Thyroid gland (tissue), 4 donors: ENCODE data around the gene PXN. TPM values are rescaled to one million over a fixed set of nuclear protein-coding genes. Genes with fewer than 3 reads are reported as not detected.

ENCODE experiments used
- DNase-seq, 2 donors: peaks; one replicate each; pipeline ENCODE4 v3.0.0-alpha.2; 2019
- H3K27ac ChIP-seq, 3 donors: fragments of 200-600 bp; sonication (generic); 1 replicate in 2 of 3; 2 replicates in 1 of 3; pipeline ENCODE4 v1.5.1; 2016 to 2019; ENCODE audit warnings: mild to moderate bottlenecking in 1 of 3, moderate library complexity in 1 of 3
- H3K27me3 ChIP-seq: fragments of 200-600 bp; sonication (generic); one replicate; pipeline ENCODE4 v1.5.1; 2019
- H3K36me3 ChIP-seq, 2 donors: fragments of 200-600 bp; sonication (generic); one replicate each; pipeline ENCODE4 v1.5.1; 2016 to 2019
- H3K4me1 ChIP-seq, 2 donors: fragments of 200-600 bp; sonication (generic); one replicate each; pipeline ENCODE4 v1.5.1; 2017 to 2019
- H3K4me3 ChIP-seq, 3 donors: fragments of 200-600 bp; sonication (generic); replicated peaks in 1 of 3; 1 replicate in 2 of 3; 2 replicates in 1 of 3; pipeline ENCODE4 v1.5.1; 2016; ENCODE audit warnings: mild to moderate bottlenecking in 1 of 3
- H3K9me3 ChIP-seq: fragments of 200-600 bp; sonication (generic); one replicate; pipeline ENCODE4 v1.5.1; 2017
- POLR2A ChIP-seq, 2 donors: fragments of 450-650 bp; IDR thresholded peaks; one replicate each; pipeline ENCODE4 v1.6.1; 2017; ENCODE audit warnings: antibody characterized with exemption in 2 of 2, mild to moderate bottlenecking in 2 of 2, moderate library complexity in 1 of 2
- WGBS, 2 donors: methylation state at CpG; one replicate each; pipeline ENCODE4 v1.1.5; 2017; 5-methylcytosine and 5-hydroxymethylcytosine counted together
- intact Hi-C: fragments of 100-400 bp; cut with DNase I; formaldehyde crosslinking; loops from one replicate; pipeline ENCODE4 v1.15.1; 2023
- total RNA-seq, 4 donors: library from RNA; depleted of rRNA; stranded (reverse); fragments of >200 nt; gene quantifications; one replicate each; pipeline ENCODE4 v1.2.3, GENCODE V29; 2016
- TF ChIP-seq, protein P1 (sequence below), 6 experiments: fragments of 200-600 bp in 3 of 6; fragments of 450-650 bp in 3 of 6; sonication (generic) in 3 of 6; IDR thresholded peaks; one replicate each; pipeline ENCODE4 v1.5.1; 2016 to 2019; ENCODE audit warnings: antibody characterized with exemption in 6 of 6, mild to moderate bottlenecking in 2 of 6, inconsistent platforms in 1 of 6, moderate library complexity in 1 of 6

Gene PXN
- total RNA-seq, 4 donors from 2014 or later, result 61.7 to 95.5 (median 82.7) TPM

DNA sequence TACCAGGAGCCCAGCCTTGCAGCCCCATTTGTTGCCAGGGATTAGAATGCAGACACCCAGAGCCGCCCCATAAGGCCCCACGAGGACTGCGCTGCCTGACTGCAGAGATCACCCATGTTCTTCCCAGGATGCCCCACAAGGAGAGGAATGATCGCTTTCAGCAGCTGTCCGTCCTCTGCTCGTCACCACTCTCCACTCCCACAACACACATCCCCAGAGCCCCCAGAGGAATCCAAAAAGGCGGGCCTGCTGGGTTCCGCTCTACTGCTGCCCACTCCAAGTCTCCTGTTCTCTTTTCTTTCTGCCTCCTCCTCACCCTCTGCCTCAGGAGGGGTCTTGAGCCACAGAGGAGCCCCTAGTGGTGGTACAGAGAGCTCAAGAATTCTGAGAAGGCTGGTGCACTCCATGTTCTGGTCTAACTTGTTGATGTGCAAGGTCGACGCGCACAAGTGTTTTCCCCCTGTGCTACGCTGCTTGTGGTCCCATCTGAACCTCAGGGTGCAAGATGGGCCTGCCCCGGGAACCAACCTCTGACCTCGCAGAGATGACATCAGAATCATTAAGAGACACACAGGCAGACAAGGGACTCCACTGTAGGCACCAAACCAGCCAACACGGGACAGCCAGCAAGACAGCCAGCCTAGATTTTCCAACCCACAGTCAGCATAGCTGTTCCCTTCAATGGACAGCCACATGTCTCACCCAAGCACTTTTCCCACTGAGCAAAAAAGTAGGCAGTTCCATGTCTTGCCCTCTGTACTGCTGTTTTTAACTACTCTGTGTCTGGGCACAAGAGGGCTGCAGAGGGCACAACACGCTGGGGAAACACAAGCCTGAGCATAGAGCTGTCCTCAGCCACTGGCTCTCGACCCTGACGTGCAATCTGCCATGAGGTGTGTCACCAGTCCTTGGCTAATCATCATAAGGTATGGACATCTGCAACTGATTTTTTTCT lies 29.9 kb downstream of the PXN start:
- Histone ChIP-seq H3K9me3 (no peaks in the 10 kb centered on the region), H3K36me3 (no peaks in the 10 kb centered on the region), H3K4me3 (no peak overlapping the region), H3K4me1 (peaks cover 86 to 100% of the 10 kb centered on the region in 2 donors), H3K27ac (peak overlapping the region; percentile 96), H3K27me3 (no peaks in the 10 kb centered on the region)
- WGBS, 2 donors, result 63 to 69% methylated on average over 16 to 18 of the region's 18 CpGs
- no peak for DNase-seq
- intact Hi-C loops, result no loop called here
- no peak for TF ChIP-seq POLR2A (IDR thresholded peaks at IDR 0.05)
- TF ChIP-seq, protein P1, sequence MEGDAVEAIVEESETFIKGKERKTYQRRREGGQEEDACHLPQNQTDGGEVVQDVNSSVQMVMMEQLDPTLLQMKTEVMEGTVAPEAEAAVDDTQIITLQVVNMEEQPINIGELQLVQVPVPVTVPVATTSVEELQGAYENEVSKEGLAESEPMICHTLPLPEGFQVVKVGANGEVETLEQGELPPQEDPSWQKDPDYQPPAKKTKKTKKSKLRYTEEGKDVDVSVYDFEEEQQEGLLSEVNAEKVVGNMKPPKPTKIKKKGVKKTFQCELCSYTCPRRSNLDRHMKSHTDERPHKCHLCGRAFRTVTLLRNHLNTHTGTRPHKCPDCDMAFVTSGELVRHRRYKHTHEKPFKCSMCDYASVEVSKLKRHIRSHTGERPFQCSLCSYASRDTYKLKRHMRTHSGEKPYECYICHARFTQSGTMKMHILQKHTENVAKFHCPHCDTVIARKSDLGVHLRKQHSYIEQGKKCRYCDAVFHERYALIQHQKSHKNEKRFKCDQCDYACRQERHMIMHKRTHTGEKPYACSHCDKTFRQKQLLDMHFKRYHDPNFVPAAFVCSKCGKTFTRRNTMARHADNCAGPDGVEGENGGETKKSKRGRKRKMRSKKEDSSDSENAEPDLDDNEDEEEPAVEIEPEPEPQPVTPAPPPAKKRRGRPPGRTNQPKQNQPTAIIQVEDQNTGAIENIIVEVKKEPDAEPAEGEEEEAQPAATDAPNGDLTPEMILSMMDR (IDR thresholded peaks at IDR 0.05), result peak in 3 of 6 experiments; percentile 7 to 20 (median 11)

DNA sequence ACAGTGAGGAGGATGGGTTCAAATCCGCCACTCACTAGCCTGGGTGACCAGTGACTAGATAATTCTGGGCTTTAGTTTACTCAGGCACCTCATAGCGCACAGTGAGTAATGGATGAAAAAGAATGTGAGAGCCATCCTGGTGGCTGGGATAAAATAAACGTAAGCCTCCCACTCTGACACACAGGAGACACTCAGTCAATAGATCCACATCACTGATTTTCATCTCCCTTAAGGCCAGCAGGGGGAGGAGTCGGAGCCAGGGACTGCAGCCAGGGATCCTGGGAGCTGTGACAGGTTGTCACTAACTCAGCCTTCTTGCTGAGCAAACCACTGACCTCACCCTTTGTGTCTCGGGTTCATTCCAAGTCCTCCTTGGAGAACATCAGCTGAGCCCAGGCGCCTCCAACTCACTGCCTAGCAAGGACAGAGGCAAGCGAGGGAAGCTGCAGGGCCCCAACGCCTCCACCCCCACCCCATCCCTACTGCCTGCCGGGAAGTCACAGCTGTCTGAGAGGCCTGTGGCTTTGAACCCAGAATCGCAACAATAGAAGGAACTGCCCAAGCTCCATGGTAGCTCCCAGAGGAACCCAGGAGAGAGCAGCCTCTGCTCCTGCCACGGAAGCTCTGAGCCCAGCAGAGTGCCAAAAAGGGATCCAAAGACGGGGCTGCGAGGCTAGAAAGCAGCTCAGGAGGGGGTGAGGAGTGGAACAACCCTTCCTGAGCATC lies 30.7 kb downstream of the PXN start:
- H3K4me3 ChIP-seq, result no peak overlapping the region

DNA sequence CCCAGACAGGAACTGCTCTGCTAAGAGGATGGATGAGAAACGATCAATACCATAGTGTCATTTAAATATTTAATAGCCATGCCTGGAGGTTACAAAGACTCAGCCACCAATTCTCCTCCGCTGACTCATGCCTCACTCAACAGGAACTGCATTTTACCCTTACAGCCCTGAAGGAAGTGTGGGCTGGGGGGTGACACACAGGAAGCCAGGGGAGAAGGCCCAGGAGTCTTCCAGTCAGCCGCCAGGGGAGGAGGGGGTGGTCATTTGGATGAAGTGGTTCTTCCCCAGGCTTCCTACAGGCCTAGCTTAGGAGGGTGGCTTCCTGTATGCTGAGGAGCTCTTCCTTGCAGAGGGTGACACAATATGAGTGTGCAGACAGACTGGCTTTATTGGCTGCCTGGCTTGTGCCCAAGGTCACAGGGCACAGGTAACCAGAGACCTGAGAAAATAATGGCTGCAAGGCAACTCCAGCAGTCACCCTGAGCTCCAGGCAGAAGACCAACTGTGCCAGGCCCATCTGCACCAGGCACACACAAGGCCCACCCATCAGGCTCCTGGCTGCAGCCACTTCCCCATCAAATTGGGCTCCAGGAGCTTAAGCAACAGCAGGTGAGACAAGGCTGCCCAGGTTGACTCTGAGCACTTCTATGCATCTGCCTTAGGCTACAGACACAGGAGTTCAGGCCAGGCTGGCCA lies 34.1 kb downstream of the PXN start:
- intact Hi-C loops, result no loop called here

More for the DNA sequence above, 30.7 kb downstream of the PXN start:
- Histone ChIP-seq H3K9me3 (no peaks in the 10 kb centered on the region), H3K27ac (peak overlapping the region; percentile 96), H3K4me1 (peaks cover 86 to 100% of the 10 kb centered on the region in 2 donors), H3K36me3 (no peaks in the 10 kb centered on the region), H3K27me3 (no peaks in the 10 kb centered on the region)
- intact Hi-C loops, result no loop called here
- peak; percentile 97 for DNase-seq
- TF ChIP-seq, protein P1 (IDR thresholded peaks at IDR 0.05), result peak in 4 of 6 experiments; percentile 31 to 56 (median 47)
- TF ChIP-seq POLR2A (IDR thresholded peaks at IDR 0.05), result peak in 1 of 2 donors; percentile 71
- 13 to 22% methylated on average over 10 to 11 of the region's 13 CpGs for WGBS, 2 donors

DNA sequence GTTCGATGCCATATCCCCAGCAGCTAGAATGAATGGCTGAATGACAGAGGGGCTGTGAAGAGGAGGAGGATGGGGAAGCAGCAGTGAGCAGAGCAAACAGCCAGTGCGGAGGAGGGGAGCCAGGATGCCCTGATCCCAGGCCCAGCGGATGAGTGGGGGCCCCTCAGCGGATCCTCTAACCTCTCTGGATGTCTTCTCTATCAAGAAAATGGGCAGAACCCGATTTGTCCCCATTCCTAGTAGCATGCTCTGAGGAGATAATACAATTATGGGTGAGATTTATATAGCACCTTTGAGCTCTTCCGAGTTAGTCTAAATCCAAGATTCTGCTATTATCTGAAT lies 34.6 kb downstream of the PXN start:
- Histone ChIP-seq H3K27ac (peak overlapping the region; percentile 77 to 96 (median 96)), H3K27me3 (no peaks in the 10 kb centered on the region), H3K4me3 (no peak overlapping the region), H3K4me1 (peaks cover 80 to 93% of the 10 kb centered on the region in 2 donors), H3K9me3 (no peaks in the 10 kb centered on the region), H3K36me3 (no peaks in the 10 kb centered on the region)
- 43 to 56% methylated on average over 6 of the region's 6 CpGs for WGBS, 2 donors
- DNase-seq, result no peak
- TF ChIP-seq, protein P1 (IDR thresholded peaks at IDR 0.05), result no peak
- TF ChIP-seq POLR2A (IDR thresholded peaks at IDR 0.05), result no peak
- intact Hi-C loops, result no loop called here

More for the DNA sequence above, 34.1 kb downstream of the PXN start:
- no peak for TF ChIP-seq POLR2A (IDR thresholded peaks at IDR 0.05)
- no peak overlapping the region for H3K4me3 ChIP-seq
- DNase-seq, result peak in 1 of 2 donors; percentile 40
- H3K27me3 ChIP-seq, result no peaks in the 10 kb centered on the region
- 54 to 56% methylated on average over 3 of the region's 3 CpGs for WGBS, 2 donors
- H3K36me3 ChIP-seq, result no peaks in the 10 kb centered on the region
- peaks cover 79 to 93% of the 10 kb centered on the region in 2 donors for H3K4me1 ChIP-seq
- H3K9me3 ChIP-seq, result no peaks in the 10 kb centered on the region
- H3K27ac ChIP-seq, result peak overlapping the region; percentile 77 to 96 (median 96)

DNA sequence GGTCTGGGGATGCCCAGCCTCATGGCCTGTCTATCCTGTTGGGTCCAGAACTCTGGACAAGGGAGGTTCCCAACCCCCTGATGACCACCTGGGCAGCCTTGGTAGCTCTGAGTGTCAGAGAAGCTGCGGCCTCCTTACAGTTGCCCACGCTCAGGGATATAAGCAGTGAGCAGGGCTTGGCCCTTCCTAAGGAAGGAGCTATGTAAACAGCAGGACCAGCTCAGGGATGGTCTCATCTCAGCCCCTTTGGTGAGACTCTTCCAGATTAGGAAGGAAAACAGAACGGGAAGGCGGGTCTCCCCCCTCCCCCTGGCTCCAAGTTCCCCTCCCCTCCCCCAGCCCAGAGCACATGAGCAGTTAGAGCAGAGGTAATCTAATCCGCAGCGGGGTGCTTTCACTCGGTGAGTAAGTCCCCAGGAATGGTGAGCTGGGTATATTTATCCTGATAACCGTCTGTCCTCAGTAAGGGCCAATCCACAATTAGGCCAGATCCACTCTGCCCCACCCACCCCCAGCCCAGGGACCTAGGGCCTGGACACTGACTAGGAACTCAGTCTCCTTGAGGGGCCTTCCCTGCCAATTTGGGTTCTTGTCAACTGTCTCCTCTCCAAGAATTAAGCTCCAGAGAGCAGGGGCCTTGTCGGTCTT lies 35.1 kb downstream of the PXN start:
- intact Hi-C loops, result no loop called here
- WGBS, 2 donors, result 22 to 40% methylated on average over 4 to 9 of the region's 9 CpGs
- TF ChIP-seq, protein P1 (IDR thresholded peaks at IDR 0.05), result no peak
- TF ChIP-seq POLR2A (IDR thresholded peaks at IDR 0.05), result no peak
- DNase-seq, result peak; percentile 59 to 74
- no peaks in the 10 kb centered on the region for H3K9me3 ChIP-seq
- H3K27me3 ChIP-seq, result no peaks in the 10 kb centered on the region
- peak overlapping the region; percentile 77 to 96 (median 96) for H3K27ac ChIP-seq
- no peaks in the 10 kb centered on the region for H3K36me3 ChIP-seq
- H3K4me3 ChIP-seq, result no peak overlapping the region
- peaks cover 80 to 93% of the 10 kb centered on the region in 2 donors for H3K4me1 ChIP-seq
